ENCODE results near the gene ETNPPL.

GRCh38 chr4:108709722-108710121 lies 53.1 kb downstream of the ETNPPL start:
- TF ChIP-seq POLR2A (IDR thresholded peaks at IDR 0.05), result no peak
- TF ChIP-seq CTCF (IDR thresholded peaks at IDR 0.05), result no peak
